Measurements from ENCODE around the gene C3orf18. TPM values are rescaled to one million over a fixed set of nuclear protein-coding genes. Genes with fewer than 3 reads are reported as not detected.

The C3orf18 gene
- total and polyA plus RNA-seq, 8 donors = 4.9 to 75.0 (median 8.2) TPM; not detected in 1

DNA sequence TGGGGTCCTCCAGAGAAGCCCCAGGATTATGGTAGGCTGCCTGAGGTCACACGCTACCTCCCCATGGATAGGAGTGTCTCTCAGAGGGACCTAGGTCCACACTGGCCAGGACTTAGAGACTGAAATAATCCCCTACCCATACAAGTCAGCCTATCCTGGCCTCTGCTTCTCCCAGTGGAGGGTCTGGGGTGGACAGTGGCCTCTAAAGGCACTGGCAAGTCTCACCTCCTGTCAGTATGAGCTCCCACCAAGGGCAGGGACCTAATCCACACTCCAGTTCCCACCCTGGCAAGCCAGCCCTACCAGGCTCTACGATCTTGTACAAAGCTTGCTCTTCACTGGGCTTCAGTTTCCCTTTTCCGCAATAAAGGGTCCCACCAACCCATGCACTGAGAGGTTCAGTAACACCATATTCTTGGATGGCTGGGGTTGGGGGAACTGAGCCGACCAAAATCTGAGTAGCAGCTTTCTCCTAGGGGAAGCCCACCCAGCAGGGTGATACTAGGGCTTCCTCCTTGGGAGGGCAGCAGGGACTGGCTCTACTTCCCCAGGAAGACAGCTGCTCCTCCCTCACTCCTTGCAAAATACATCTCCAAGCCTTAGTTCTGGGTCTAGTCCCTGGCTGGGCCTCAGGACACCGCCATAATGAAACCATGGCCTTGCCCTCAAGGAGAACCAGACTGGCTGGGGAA is 41.7 kb upstream of the C3orf18 start:
- H3K27ac ChIP-seq = peak overlapping the region; percentile 11 to 97 (median 91)
- peak overlapping the region; percentile 59 to 83 (median 71) for H3K4me3 ChIP-seq
- no peaks in the 10 kb centered on the region for H3K27me3 ChIP-seq

DNA sequence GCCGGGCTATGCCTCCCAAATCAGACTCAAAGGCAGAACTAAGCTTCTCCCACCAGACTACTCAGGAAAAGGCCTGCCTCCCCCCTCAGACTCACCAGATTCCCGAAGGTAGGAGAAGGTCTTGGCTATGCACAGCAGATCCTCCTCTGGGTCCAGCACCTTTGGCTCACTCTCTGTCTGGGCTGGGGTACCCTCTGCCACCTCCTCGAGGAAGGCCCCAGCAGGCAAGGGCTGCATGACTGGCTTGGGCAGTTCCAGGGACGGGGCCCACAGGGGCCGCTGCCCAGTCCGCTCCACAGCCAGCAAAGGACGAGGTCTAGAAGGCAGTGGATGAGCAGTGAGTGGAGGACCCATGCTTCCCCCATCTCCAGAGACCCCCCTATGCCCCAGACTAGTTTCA is 40.7 kb upstream of the C3orf18 start:
- TF ChIP-seq, protein P1, sequence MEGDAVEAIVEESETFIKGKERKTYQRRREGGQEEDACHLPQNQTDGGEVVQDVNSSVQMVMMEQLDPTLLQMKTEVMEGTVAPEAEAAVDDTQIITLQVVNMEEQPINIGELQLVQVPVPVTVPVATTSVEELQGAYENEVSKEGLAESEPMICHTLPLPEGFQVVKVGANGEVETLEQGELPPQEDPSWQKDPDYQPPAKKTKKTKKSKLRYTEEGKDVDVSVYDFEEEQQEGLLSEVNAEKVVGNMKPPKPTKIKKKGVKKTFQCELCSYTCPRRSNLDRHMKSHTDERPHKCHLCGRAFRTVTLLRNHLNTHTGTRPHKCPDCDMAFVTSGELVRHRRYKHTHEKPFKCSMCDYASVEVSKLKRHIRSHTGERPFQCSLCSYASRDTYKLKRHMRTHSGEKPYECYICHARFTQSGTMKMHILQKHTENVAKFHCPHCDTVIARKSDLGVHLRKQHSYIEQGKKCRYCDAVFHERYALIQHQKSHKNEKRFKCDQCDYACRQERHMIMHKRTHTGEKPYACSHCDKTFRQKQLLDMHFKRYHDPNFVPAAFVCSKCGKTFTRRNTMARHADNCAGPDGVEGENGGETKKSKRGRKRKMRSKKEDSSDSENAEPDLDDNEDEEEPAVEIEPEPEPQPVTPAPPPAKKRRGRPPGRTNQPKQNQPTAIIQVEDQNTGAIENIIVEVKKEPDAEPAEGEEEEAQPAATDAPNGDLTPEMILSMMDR (IDR thresholded peaks at IDR 0.05) = no peak
- TF ChIP-seq EP300 (IDR thresholded peaks at IDR 0.05) (no peak), POLR2AphosphoS5 (IDR thresholded peaks at IDR 0.05) (no peak), POLR2A (IDR thresholded peaks at IDR 0.05) (no peak)
- Histone ChIP-seq H3K27ac (peak overlapping the region in 3 of 5 donors; percentile 95 to 97 (median 96)), H3K4me3 (peak overlapping the region in 2 of 4 donors; percentile 60 to 83), H3K4me1 (peaks cover 61 to 95% (median 92%) of the 10 kb centered on the region in 4 donors), H3K9me3 (no peaks in the 10 kb centered on the region), H3K36me3 (peaks cover 19 to 40% (median 39%) of the 10 kb centered on the region in 4 donors), H3K27me3 (no peaks in the 10 kb centered on the region)
- 54 to 77% (median 73%) methylated on average over 7 of the region's 7 CpGs for WGBS, 5 donors
- no peak for DNase-seq
- intact Hi-C loops (cut with DNase I; ENCODE audit: low total_unique reads) = no loop called here

More for the DNA sequence above, 41.7 kb upstream of the C3orf18 start:
- peaks cover 19 to 39% (median 38%) of the 10 kb centered on the region in 4 donors for H3K36me3 ChIP-seq
- intact Hi-C loops (cut with DNase I; ENCODE audit: low total_unique reads) = no loop called here
- DNase-seq = no peak
- peaks cover 52 to 95% (median 90%) of the 10 kb centered on the region in 4 donors for H3K4me1 ChIP-seq
- WGBS, 5 donors = 62 to 86% (median 80%) methylated on average over 4 to 5 of the region's 5 CpGs
- no peaks in the 10 kb centered on the region for H3K9me3 ChIP-seq
- no peak for TF ChIP-seq POLR2AphosphoS5 (IDR thresholded peaks at IDR 0.05)

DNA sequence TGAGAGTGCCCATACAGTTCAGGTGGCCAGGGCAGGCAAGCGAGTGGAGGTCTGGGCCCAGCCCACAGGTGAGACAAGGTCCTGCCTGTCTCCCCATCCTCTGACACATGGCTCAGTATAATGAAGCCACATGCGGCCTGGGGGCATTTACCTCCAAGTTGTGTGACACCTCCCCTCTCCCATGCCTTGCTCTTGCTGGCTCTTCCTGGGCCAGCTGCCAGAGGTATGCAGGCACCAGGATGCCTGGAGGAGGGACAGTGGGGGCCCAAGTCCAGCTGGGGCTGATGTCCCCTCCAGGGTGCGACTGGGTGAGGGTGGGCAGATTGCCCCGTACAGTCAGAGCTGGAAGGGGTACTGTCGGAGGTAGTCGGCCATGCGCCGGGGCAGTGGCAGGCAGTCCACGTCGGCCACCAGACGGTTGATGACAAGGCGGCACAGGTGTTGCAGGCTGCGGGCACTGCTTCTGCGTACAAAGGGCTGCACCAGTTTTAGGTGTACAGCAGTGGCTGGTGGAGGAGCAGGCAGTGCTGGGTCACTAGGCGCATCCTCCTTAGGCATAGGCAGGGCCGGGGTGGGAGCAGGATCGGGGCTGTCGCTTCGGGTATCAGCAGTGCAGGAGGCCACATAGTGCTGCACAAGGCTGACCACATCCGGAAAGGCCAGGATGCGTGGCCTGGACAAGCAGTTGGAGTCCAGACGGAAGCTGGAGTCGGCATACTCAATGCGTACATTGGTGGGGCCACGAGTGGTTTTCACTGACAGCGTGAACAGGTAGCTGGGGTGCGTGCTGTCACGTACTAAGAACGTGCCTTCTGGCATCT is 39.9 kb upstream of the C3orf18 start:
- Histone ChIP-seq H3K27ac (peak overlapping the region in 3 of 5 donors; percentile 95 to 97 (median 96)), H3K36me3 (peaks cover 19 to 40% (median 39%) of the 10 kb centered on the region in 4 donors), H3K4me3 (peak overlapping the region in 2 of 4 donors; percentile 60 to 83), H3K9me3 (no peaks in the 10 kb centered on the region), H3K27me3 (no peaks in the 10 kb centered on the region), H3K4me1 (peaks cover 69 to 95% (median 92%) of the 10 kb centered on the region in 4 donors)
- TF ChIP-seq POLR2A (IDR thresholded peaks at IDR 0.05) = no peak
- TF ChIP-seq POLR2AphosphoS5 (IDR thresholded peaks at IDR 0.05) = no peak
- no peak for TF ChIP-seq EP300 (IDR thresholded peaks at IDR 0.05)
- TF ChIP-seq, protein P1 (IDR thresholded peaks at IDR 0.05) = no peak
- no peak for DNase-seq
- intact Hi-C loops (cut with DNase I; ENCODE audit: low total_unique reads) = no loop called here
- 66 to 80% (median 77%) methylated on average over 19 to 29 of the region's 29 CpGs for WGBS, 5 donors

DNA sequence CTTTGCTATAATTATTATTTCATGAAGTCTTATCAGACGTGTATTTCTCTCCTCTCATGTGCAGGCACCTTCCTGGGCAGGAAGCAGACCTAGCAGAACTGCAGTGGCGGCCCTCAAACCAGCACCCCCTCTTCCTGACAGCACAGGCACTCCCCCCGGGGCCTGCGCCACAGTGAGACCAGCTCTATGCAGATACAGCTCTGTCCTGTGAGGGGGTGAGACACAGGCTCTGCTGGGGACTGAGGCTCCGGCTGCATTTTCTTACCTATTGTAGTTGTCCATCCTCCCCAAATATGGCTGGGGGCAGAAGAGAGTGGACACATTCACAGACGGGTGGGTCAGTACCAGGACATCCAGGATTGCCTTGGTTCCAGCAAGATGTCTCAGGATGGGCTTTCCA is 39.0 kb upstream of the C3orf18 start:
- TF ChIP-seq, protein P1 (IDR thresholded peaks at IDR 0.05) = no peak
- TF ChIP-seq EP300 (IDR thresholded peaks at IDR 0.05) (no peak), POLR2AphosphoS5 (IDR thresholded peaks at IDR 0.05) (no peak), POLR2A (IDR thresholded peaks at IDR 0.05) (no peak)
- Histone ChIP-seq H3K4me1 (peaks cover 78 to 98% (median 96%) of the 10 kb centered on the region in 4 donors), H3K36me3 (peaks cover 19 to 40% (median 39%) of the 10 kb centered on the region in 4 donors), H3K27me3 (no peaks in the 10 kb centered on the region), H3K27ac (peak overlapping the region; percentile 26 to 97 (median 95)), H3K9me3 (no peaks in the 10 kb centered on the region), H3K4me3 (peak overlapping the region in 2 of 4 donors; percentile 60 to 83)
- intact Hi-C loops (cut with DNase I; ENCODE audit: low total_unique reads) = no loop called here
- 57 to 71% (median 61%) methylated on average over 6 of the region's 6 CpGs for WGBS, 5 donors
- DNase-seq = no peak
